Activated T-helper 1 cell treated with Interleukin-2 at 50 U/mL for 16 hours (primary cell): ENCODE measurements around the gene ABCA9.
"Not testable (repeated sequence)": the region's sequence is repeated elsewhere in the genome, so short reads cannot be mapped to it uniquely, and the experiment has no call there.

ENCODE experiments used
- DNase-seq: peaks from one replicate; pipeline ENCODE4 v3.0.0-alpha.2; 2020; ENCODE audit warnings: low read depth

The ABCA9 gene

DNA sequence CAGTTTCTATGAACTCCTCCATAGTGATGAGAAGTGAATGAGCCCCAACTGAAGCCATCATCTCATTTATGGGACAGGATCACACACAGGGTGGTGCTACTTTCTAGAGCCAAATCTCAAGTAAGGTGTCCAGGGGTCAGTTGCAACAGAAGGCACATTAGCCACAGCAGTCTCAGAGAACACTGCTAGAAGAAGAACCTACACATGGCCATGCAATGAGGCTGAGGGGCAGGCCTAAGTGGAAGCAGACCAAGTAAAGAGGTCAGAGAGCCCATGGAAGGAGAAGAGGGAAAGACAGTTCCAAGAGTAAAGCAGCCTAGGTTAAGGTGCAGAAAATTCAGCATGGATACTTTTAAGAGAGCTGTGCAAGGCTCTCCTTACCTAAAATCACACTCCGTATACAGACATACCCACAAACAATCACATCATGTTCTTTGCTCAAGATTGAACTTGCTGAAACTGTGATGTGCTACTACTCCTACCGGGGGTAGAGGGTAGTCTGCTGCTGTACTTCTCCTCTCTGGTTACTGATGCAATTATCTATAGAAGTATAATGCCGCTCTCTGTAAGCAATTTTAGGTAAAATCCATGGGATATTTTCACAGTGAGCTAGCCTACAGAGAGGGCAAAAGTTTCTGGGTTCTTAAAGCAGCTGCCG, 107.3 kb downstream of the ABCA9 start:
- no peak for DNase-seq

DNA sequence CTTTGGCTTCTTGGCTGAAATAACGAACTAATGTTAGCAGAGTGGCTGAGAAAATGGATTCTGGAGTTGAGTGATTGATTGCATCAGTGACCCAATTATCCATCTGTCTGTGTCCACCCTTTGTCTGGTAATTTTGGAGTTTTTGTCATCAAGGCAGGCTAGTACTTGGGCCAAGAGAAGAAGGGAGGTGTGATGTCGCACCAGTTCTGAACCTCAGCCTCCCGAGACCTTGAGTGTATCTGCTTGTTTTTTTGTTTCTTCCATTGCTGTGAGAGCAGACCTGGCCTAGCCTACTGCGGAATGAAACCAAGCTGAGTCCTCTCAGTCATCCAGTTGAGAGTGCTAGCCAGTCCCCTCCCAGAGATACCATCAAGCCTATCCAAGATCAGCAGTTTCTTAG, 110.0 kb downstream of the ABCA9 start:
- no peak for DNase-seq

DNA sequence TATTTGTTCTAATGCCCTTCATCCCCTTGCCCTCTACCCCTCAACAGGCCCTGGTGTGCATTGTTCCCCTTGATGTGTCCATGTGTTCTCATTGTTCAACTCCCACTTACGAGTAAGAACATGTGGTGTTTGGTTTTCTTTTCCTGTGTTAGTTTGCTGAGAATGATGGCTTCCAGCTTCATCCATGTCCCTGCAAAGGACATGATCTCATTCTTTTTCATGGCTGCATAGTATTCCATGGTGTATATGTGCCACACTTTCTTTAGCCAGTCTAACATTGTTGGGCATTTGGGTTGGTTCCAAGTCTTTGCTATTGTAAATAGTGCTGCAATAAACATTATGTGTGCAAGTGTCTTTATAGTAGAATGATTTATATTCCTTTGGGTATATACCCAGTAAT, 112.9 kb downstream of the ABCA9 start:
- not testable (repeated sequence) for DNase-seq

DNA sequence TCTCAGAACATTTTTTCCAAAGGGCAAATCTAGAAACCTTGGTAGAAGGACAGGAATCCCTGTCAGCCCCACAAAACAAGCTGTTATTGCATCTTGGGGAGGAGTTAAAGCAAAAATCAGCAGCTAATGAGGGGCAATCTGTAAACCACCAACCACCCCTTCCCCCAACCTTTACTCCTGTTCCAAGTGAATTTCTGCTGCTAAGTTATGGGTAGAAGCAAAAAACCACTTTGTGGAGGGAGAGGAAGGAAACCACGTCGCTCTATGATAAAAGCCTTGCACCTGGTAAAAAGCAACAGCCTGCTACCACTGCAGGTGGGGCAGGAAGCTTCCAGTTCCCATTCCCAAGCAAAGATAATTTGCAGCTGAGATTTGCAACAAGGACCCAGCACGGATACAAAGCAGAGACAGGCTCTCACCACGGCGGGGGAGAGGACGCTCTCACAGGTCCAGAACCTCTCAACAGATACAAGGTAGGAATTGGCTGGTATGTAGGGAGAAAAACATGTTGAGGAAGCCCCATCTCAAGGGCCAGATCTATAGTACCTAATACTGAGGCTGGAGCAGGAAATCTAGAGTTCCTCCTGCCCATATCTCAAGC, 116.2 kb downstream of the ABCA9 start:
- DNase-seq: no peak

DNA sequence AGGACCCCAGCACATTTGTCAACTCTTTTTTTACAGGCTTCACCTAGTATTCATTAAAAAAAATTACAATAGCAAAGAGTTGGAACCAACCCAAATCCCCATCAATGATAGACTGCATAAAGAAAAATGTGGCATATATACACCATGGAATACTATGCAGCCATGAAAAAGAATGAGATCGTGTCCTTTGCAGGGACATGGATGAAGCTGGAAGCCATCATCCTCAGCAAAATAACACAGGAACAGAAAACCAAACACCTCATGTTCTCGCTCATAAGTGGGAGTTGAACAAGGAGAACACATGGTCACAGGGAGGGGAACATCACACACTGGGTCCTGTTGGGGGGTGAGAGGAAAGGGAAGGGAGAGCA, 116.9 kb downstream of the ABCA9 start:
- not testable (repeated sequence) for DNase-seq

GRCh38 chr17:68943123-68943811, 117.5 kb downstream of the ABCA9 start:
- no peak for DNase-seq

- DNase-seq: no peak
Observed at GRCh38 chr17:68942389-68942788, 118.3 kb downstream of the ABCA9 start.

GRCh38 chr17:68941761-68942160, 119.0 kb downstream of the ABCA9 start:
- DNase-seq: no peak

DNA sequence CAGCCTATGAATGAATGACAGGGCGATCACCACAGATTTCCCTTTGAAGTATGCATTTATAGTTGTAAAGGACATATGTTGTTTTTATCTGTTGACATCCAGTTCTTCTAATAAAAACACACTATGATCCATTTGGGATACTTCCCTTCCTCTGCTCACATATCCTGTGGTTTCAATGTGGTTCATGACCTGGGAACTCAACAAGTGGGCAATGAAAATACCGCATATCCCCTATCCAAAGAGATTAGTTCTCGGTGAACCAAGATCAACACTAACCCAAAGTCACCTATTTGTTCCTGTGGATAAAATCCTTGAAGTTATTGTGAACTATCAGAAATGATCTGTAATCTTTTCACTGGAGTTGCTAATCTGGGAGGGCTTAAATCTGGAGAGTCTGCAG, 121.5 kb downstream of the ABCA9 start:
- no peak for DNase-seq

DNA sequence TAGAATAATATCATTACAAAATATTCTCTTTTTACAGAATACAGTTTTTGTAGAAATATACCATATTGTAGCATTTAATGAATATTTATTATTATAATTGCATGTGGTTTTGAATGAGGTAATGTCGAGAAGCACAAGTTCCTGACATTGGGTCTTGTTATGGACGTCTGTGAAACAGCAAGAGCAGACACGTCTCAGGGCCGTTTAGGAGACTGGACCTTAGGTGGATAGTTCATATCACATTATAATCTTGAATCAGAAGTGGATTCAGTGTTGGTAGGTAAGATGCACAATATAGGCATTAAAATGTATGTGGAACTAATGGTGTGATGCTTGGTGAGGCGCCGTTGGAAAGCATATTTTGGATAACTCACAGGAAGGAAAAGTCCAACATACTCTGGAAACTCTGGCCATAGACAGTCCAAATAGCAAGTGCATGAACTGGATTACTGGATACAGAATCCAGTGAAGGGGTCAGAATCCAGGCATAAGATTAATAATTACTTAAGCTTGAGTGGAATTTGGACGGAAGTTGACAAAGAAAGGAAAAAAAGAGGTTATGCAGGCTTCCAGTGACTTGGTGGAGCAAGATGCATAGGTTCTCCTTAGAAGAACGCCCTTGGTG, 122.7 kb downstream of the ABCA9 start:
- no peak for DNase-seq

- no peak for DNase-seq
Observed at GRCh38 chr17:68927516-68927915, 133.2 kb downstream of the ABCA9 start.

- DNase-seq: no peak
Observed at GRCh38 chr17:68924793-68925720, 135.7 kb downstream of the ABCA9 start.
